Measurements from ENCODE around the gene VAT1L.

DNA sequence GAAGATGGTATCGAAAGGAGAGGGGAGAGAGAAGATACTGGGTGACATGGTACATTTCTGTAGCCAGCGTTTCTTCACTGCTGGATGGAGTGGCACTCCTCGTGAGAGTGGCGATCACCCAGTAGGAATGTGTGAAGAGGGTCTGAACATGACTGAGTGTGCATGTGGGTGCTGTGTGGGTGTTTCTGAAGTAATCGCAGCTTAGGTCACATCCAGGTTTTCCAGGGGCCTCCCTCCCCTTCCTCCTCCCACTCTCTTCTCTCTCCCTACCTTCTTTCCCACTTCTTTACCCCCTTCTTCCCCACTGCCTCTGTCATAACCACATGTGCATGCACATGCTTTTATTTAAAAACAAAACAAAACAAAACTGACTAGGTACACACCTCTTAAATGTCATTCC, 235.8 kb downstream of the VAT1L start:
- no peak for TF ChIP-seq POLR2AphosphoS5 (IDR thresholded peaks at IDR 0.05; ENCODE audit: insufficient read depth in 1 of 2, low read depth in 1 of 2)
- TF ChIP-seq, protein P1, sequence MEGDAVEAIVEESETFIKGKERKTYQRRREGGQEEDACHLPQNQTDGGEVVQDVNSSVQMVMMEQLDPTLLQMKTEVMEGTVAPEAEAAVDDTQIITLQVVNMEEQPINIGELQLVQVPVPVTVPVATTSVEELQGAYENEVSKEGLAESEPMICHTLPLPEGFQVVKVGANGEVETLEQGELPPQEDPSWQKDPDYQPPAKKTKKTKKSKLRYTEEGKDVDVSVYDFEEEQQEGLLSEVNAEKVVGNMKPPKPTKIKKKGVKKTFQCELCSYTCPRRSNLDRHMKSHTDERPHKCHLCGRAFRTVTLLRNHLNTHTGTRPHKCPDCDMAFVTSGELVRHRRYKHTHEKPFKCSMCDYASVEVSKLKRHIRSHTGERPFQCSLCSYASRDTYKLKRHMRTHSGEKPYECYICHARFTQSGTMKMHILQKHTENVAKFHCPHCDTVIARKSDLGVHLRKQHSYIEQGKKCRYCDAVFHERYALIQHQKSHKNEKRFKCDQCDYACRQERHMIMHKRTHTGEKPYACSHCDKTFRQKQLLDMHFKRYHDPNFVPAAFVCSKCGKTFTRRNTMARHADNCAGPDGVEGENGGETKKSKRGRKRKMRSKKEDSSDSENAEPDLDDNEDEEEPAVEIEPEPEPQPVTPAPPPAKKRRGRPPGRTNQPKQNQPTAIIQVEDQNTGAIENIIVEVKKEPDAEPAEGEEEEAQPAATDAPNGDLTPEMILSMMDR (IDR thresholded peaks at IDR 0.05) = no peak

Data from vagina (tissue), 2 donors.